PC-9 (cell line): Measurements from ENCODE around the gene ARHGEF7. TPM values are rescaled to one million over a fixed set of nuclear protein-coding genes. Genes with fewer than 3 reads are reported as not detected.
"Not testable (repeated sequence)": the region's sequence is repeated elsewhere in the genome, so short reads cannot be mapped to it uniquely, and the experiment has no call there.

Experiments
- BruUV-seq: library from RNA; stranded (reverse); fragments of 400-500 nt; replicated peaks from 2 replicates; lab custom pipeline; 2021; lab: Mats Ljungman, UMichigan
- CTCF ChIA-PET: fragments of 300-600 bp; sonication (Branson Sonifier 250); formaldehyde crosslinking; loops from one replicate; lab custom pipeline; 2022; ENCODE audit warnings: antibody characterized with exemption; lab: Charles Lee
- POLR2A ChIA-PET: fragments of 300-600 bp; sonication (Branson Sonifier 250); formaldehyde crosslinking; loops from one replicate; lab custom pipeline; 2022; ENCODE audit warnings: antibody characterized with exemption; ENCODE audit not compliant: unreplicated experiment; lab: Charles Lee
- DNase-seq, 2 experiments: peaks; one replicate each; pipeline versions ENCODE4 v3.0.0 to v3.0.0-alpha.2; 2015 to 2022; ENCODE audit warnings: mixed read lengths in 1 of 2
- H2AFZ ChIP-seq: fragments of 200-600 bp; sonication (generic); 2 replicates; pipeline ENCODE4 v1.8.1; 2017; ENCODE audit warnings: antibody characterized with exemption
- H3F3A ChIP-seq: fragments of 200-600 bp; sonication (generic); 2 replicates; pipeline ENCODE4 v1.8.1; 2017; ENCODE audit warnings: antibody characterized with exemption, mild to moderate bottlenecking, low read depth; ENCODE audit not compliant: insufficient read depth
- H3K27ac ChIP-seq: fragments of 200-600 bp; sonication (generic); 2 replicates; pipeline ENCODE4 v1.6.1; 2016; ENCODE audit warnings: mixed run types
- H3K27me3 ChIP-seq: fragments of 200-600 bp; sonication (generic); 2 replicates; pipeline ENCODE4 v1.6.1; 2016; ENCODE audit warnings: low read depth, mixed run types; ENCODE audit not compliant: insufficient read depth
- H3K36me3 ChIP-seq: fragments of 200-600 bp; sonication (generic); 2 replicates; pipeline ENCODE4 v1.6.1; 2016; ENCODE audit warnings: low read depth, mixed run types
- H3K4me1 ChIP-seq: fragments of 200-600 bp; sonication (generic); replicated peaks from 2 replicates; pipeline ENCODE4 v1.6.1; 2016; ENCODE audit warnings: mixed run types; ENCODE audit not compliant: insufficient read depth
- H3K4me2 ChIP-seq: fragments of 200-600 bp; sonication (generic); 2 replicates; pipeline ENCODE4 v1.6.1; 2017; ENCODE audit warnings: mixed run types
- H3K4me3 ChIP-seq: fragments of 200-600 bp; sonication (generic); 2 replicates; pipeline ENCODE4 v1.6.1; 2016; ENCODE audit warnings: mixed run types
- H3K79me2 ChIP-seq: fragments of 200-600 bp; sonication (generic); 2 replicates; pipeline ENCODE4 v1.6.1; 2017; ENCODE audit warnings: low read depth, mixed run types
- H3K9me2 ChIP-seq: fragments of 200-600 bp; sonication (generic); 2 replicates; pipeline ENCODE4 v1.8.1; 2017; ENCODE audit warnings: mild to moderate bottlenecking; ENCODE audit not compliant: insufficient read depth
- H3K9me3 ChIP-seq: fragments of 200-600 bp; sonication (generic); 2 replicates; pipeline ENCODE4 v1.8.1; 2016; ENCODE audit warnings: low read depth; ENCODE audit not compliant: insufficient read depth
- H4K20me1 ChIP-seq: fragments of 200-600 bp; sonication (generic); 2 replicates; pipeline ENCODE4 v1.8.1; 2017; ENCODE audit not compliant: insufficient read depth
- CTCF ChIP-seq: fragments of 200-600 bp; sonication (generic); conservative IDR thresholded peaks from 2 replicates; pipeline ENCODE4 v1.6.1; 2017; ENCODE audit warnings: mixed run types, antibody characterized with exemption, mild to moderate bottlenecking, moderate library complexity
- EZH2 ChIP-seq: fragments of 200-600 bp; sonication (generic); IDR thresholded peaks from 2 replicates; pipeline ENCODE4 v1.8.0; 2017; ENCODE audit warnings: antibody characterized with exemption, low read depth
- intact Hi-C: fragments of 100-400 bp; cut with micrococcal nuclease; formaldehyde crosslinking; loops from one replicate; pipeline ENCODE4 v1.10.0; 2022; ENCODE audit not compliant: unreplicated experiment
- total RNA-seq: library from RNA; stranded (reverse); gene quantifications from 2 replicates; pipeline ENCODE4 v1.2.3, GENCODE V29; 2021

Gene ARHGEF7
- total RNA-seq, 1 experiment from 2014 or later: 37.0 TPM

DNA sequence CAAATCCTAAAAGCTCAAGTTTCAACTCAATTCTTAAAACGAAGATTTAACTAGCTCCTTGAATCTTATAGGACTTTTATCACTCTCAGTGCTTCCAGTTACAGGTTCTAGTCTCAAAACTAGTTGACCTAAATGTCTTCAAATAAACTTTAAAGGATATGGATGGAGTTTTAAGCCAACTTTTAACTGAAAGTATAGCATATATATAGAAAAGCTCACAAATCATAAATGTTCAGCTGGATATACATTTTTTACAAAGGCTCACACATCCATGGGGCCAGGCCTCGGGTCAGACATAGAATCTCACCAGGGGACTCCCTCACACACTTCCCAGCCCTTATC, 47.1 kb upstream of the ARHGEF7 start:
- CTCF ChIA-PET: interaction anchor here (0.6 kb wide), 1 partner anchor 57 kb away, joined by 3 read pairs; no protein-coding TSS in a partner anchor
- Histone ChIP-seq H3K4me1 (no peaks in the 10 kb centered on the region), H3K9me2 (no peaks in the 10 kb centered on the region), H3K27me3 (peaks cover 33% of the 10 kb centered on the region; the same call in 1 of the 2 replicates), H2AFZ (no peak overlapping the region; the same call in 1 of the 2 replicates), H3F3A (no peaks in the 10 kb centered on the region), H3K79me2 (no peaks in the 10 kb centered on the region), H3K27ac (no peak overlapping the region), H3K4me2 (peak overlapping the region; percentile 91), H4K20me1 (no peaks in the 10 kb centered on the region), H3K9me3 (peaks cover 10% of the 10 kb centered on the region; the same call in 1 of the 2 replicates), H3K4me3 (peak overlapping the region; percentile 89; the same call in 1 of the 2 replicates), H3K36me3 (no peaks in the 10 kb centered on the region)
- POLR2A ChIA-PET: interaction anchor here (0.7 kb wide), 1 partner anchor 198 kb away, joined by 3 read pairs; no protein-coding TSS in a partner anchor
- TF ChIP-seq EZH2 (no peak), CTCF (peak; percentile 64)
- DNase-seq: no peak
- intact Hi-C loops: no loop called here
- BruUV-seq: no TSS peak

DNA sequence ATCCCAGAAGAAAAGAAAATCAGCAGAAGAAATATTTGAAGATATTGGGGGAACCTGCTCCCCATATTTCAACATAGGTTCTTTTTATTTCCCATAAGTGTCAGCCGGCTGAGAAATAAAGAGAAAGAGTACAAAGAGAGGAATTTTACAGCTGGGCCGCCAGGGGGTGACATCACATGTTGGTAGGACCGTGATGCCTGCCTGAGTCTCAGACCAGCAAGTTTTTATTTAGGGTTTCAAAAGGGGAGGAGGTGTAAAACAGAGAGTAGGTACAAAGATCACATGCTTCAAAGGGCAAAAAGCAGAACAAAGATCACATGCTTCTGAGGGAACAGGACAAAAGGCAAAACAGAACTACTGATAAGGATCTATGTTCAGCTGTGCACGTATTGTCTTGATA, 44.0 kb upstream of the ARHGEF7 start:
- BruUV-seq, H3F3A ChIP-seq, H3K27ac ChIP-seq, H2AFZ ChIP-seq, intact Hi-C loops, H3K4me3 ChIP-seq, CTCF ChIA-PET, POLR2A ChIA-PET, H3K4me2 ChIP-seq, H3K36me3 ChIP-seq, H3K9me2 ChIP-seq, H4K20me1 ChIP-seq, DNase-seq, H3K79me2 ChIP-seq, H3K4me1 ChIP-seq: not testable (repeated sequence)
- peak; percentile 62 for TF ChIP-seq CTCF
- Histone ChIP-seq H3K9me3 (peaks cover 14% of the 10 kb centered on the region; the same call in 1 of the 2 replicates), H3K27me3 (peaks cover 33% of the 10 kb centered on the region; the same call in 1 of the 2 replicates)

DNA sequence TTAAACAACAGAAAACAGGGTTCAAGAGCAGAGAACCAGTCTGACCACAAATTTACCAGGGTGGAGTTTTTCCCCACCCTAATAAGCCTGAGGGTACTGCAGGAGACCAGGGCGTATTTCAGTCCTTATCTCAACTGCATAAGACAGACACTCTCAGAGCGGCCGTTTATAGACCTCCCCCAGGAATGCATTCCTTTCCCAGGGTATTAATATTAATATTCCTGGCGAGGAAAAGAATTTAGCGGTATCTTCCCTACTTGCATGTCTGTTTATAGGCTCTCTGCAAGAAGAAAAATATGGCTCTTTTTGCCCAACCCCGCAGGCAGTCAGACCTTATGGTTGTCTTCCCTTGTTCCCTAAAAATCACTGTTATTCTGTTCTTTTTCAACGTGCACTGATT, 43.6 kb upstream of the ARHGEF7 start:
- H3K9me2 ChIP-seq, intact Hi-C loops, BruUV-seq: not testable (repeated sequence)

DNA sequence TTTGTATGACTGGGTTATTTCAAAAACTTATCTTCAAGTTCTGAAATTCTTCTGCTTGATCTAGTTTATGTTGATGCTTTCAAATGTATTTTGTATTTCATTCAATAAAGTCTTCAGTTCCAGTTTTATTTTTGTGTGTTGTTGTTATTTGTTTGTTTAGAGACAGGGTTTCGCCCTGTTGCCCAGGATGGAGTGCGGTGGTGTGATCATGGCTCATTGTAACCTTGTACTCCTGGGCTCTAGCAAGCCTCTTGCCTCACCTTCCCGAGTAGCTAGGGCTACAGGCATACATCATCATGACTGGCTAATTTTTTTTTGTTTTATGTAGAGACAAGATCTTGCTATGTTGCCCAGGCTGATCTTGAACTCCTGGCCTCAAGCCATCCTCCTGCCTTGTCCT, 40.3 kb upstream of the ARHGEF7 start:
- H3K9me2 ChIP-seq: no peaks in the 10 kb centered on the region
- no peaks in the 10 kb centered on the region for H3F3A ChIP-seq
- peaks cover 14% of the 10 kb centered on the region; the same call in 1 of the 2 replicates for H3K9me3 ChIP-seq
- H3K4me3 ChIP-seq: no peak overlapping the region
- TF ChIP-seq EZH2: no peak
- no peak for TF ChIP-seq CTCF
- H3K27ac ChIP-seq: no peak overlapping the region
- intact Hi-C loops: no loop called here
- H3K79me2 ChIP-seq: no peaks in the 10 kb centered on the region
- no TSS peak for BruUV-seq
- H3K36me3 ChIP-seq: no peaks in the 10 kb centered on the region
- H3K4me1 ChIP-seq: no peaks in the 10 kb centered on the region
- H2AFZ ChIP-seq: no peak overlapping the region
- CTCF ChIA-PET: no interaction called here
- POLR2A ChIA-PET: no interaction called here
- DNase-seq: no peak
- peaks cover 44% of the 10 kb centered on the region for H3K27me3 ChIP-seq
- no peaks in the 10 kb centered on the region for H4K20me1 ChIP-seq
- H3K4me2 ChIP-seq: no peak overlapping the region

More for the DNA sequence above, 43.6 kb upstream of the ARHGEF7 start:
- POLR2A ChIA-PET, H3K27ac ChIP-seq, H2AFZ ChIP-seq, H3K36me3 ChIP-seq, H3K79me2 ChIP-seq, H3K4me3 ChIP-seq, H3K4me1 ChIP-seq, DNase-seq, H4K20me1 ChIP-seq, H3K4me2 ChIP-seq, CTCF ChIA-PET, H3F3A ChIP-seq: not testable (repeated sequence)
- Histone ChIP-seq H3K27me3 (peaks cover 33% of the 10 kb centered on the region; the same call in 1 of the 2 replicates), H3K9me3 (peaks cover 14% of the 10 kb centered on the region; the same call in 1 of the 2 replicates)
